Naive thymus-derived CD8-positive, alpha-beta T cell (primary cell): Measurements from ENCODE around the gene IL1RL2. TPM values are rescaled to one million over a fixed set of nuclear protein-coding genes. Genes with fewer than 3 reads are reported as not detected.

Source experiments
- ATAC-seq, 2 donors: fragments of 150-1000 bp; cut with Tn5 transposase in 1 of 2; sonication (Bioruptor Pico), chemical (Tn5 transposase) in 1 of 2; 1 replicate in 1 of 2; 2 replicates in 1 of 2; pipeline ENCODE4 v1.10.0; 2021; ENCODE audit warnings: mild to moderate bottlenecking in 2 of 2, moderate library complexity in 2 of 2
- POLR2A ChIA-PET: fragments of 350-600 bp; sonication (Branson Sonifier 250); formaldehyde crosslinking; loops from one replicate; lab custom pipeline; 2021; ENCODE audit warnings: antibody characterized with exemption; lab: Charles Lee
- DNase-seq, 10 donors: peaks; one replicate each; pipeline versions ENCODE4 v3.0.0 to v3.0.0-alpha.2; 2020 to 2022
- H3K27ac Mint-ChIP-seq, 10 donors: one replicate each; pipeline ENCODE4 v1.8.0; 2020 to 2022; ENCODE audit warnings: mild to moderate bottlenecking in 10 of 10, mixed read lengths in 10 of 10, moderate library complexity in 4 of 10, inconsistent platforms in 1 of 10
- H3K27me3 Mint-ChIP-seq, 5 donors: one replicate each; pipeline ENCODE4 v1.8.0; 2021 to 2022; ENCODE audit warnings: mixed read lengths in 5 of 5
- H3K36me3 Mint-ChIP-seq, 3 donors: one replicate each; pipeline ENCODE4 v1.8.0; 2020 to 2022; ENCODE audit warnings: mixed read lengths in 3 of 3, mild to moderate bottlenecking in 2 of 3, inconsistent platforms in 1 of 3
- H3K4me1 Mint-ChIP-seq, 4 donors: one replicate each; pipeline ENCODE4 v1.8.0; 2021 to 2022; ENCODE audit warnings: mixed read lengths in 4 of 4
- H3K4me3 Mint-ChIP-seq, 10 donors: one replicate each; pipeline ENCODE4 v1.8.0; 2020 to 2022; ENCODE audit warnings: mild to moderate bottlenecking in 10 of 10, mixed read lengths in 10 of 10, moderate library complexity in 6 of 10, inconsistent platforms in 1 of 10
- H3K9me3 Mint-ChIP-seq, 9 donors: one replicate each; pipeline ENCODE4 v1.8.0; 2020 to 2022; ENCODE audit warnings: mixed read lengths in 9 of 9, mild to moderate bottlenecking in 3 of 9, inconsistent platforms in 1 of 9, moderate library complexity in 1 of 9
- polyA plus RNA-seq, 3 donors: library from polyadenylated mRNA; unstranded; fragments of 300-500 nt; fragmentation: Illumina TruSeq; gene quantifications; one replicate each; pipeline ENCODE4 v1.2.3, GENCODE V29; 2021
- total RNA-seq, 8 experiments: library from RNA in 2 of 8; stranded (reverse) in 2 of 8; gene quantifications; one replicate each; pipeline ENCODE4 v1.2.3 and lab custom pipeline; 2021 to 2026

The IL1RL2 gene
- total and polyA plus RNA-seq, 5 experiments from 2014 or later, result not detected

DNA sequence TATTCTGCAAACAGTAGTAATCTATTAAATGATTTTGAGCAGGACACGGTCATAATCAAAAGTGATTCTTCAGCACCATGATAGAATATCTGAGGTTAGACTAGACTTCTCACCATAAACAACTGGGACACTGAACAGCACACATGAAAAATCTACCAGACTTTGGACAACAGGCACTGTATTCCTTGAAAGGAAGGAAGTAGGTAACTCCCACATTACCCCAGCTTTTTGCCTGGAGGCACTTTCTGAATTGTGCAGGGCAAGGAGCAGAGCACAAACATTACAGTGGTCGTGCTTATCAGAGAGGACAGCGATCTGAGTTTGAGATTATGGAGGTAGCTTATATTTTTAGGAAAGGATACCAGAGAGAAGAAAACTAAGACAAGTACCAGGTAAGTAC is 99.2 kb downstream of the IL1RL2 start:
- Mint-ChIP-seq H3K4me1 (no peaks in the 10 kb centered on the region), H3K27ac (peak overlapping the region in 1 of 10 donors; percentile 53), H3K9me3 (no peaks in the 10 kb centered on the region), H3K36me3 (no peaks in the 10 kb centered on the region), H3K4me3 (no peak overlapping the region), H3K27me3 (peaks cover 0 to 7% (median 1%) of the 10 kb centered on the region in 5 donors)
- DNase-seq (no peak), ATAC-seq (no peak)
- POLR2A ChIA-PET, result no interaction called here

DNA sequence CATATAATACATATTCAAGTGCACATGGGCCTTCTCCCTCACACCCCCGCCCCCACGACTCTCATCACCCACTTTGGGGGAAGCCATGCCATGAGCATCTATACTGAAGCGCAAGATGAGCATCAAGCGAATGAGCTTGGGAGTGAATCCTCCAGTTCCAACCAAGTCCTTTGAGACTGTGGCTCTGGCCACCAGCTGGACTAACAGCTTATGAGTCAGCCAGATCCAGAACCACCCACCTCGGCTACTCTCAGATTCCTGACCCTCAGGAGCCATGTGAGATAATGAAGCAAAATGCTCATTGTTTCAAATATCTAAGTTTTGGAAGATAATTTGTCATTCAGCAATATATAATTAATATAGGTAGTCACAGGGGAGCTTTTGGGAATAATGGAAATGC is 102.3 kb downstream of the IL1RL2 start:
- Mint-ChIP-seq H3K4me1 (peaks cover 0 to 4% (median 2%) of the 10 kb centered on the region in 4 donors), H3K27ac (no peak overlapping the region), H3K27me3 (peaks cover 0 to 10% (median 3%) of the 10 kb centered on the region in 5 donors), H3K4me3 (no peak overlapping the region), H3K9me3 (no peaks in the 10 kb centered on the region), H3K36me3 (no peaks in the 10 kb centered on the region)
- DNase-seq (no peak), ATAC-seq (no peak)
- POLR2A ChIA-PET, result no interaction called here

Other genes with a start within 250 kb of the IL1RL2 start
- not detected for gene IL1R2, start 195.1 kb upstream of the IL1RL2 start, total RNA-seq
- gene IL1R2, start 195.1 kb upstream of the IL1RL2 start, polyA plus RNA-seq, result not detected
- under 1 TPM in 1 of 2 experiments, not detected in 1; 0.29 TPM for gene IL1R1, start 44.3 kb upstream of the IL1RL2 start, total RNA-seq
- gene IL1R1, start 44.3 kb upstream of the IL1RL2 start, polyA plus RNA-seq, result not detected
- not detected for gene IL1RL1, start 124.5 kb downstream of the IL1RL2 start, total RNA-seq
- not detected for gene IL1RL1, start 124.5 kb downstream of the IL1RL2 start, polyA plus RNA-seq
- gene IL18R1, start 168.8 kb downstream of the IL1RL2 start, total RNA-seq, result 1 to 10 TPM in 1 of 2 experiments, under 1 TPM in 1; 0.39 to 1.9 TPM
- gene IL18R1, start 168.8 kb downstream of the IL1RL2 start, polyA plus RNA-seq, result 1 to 10 TPM; 1.4 to 6.9 (median 2.0) TPM
- gene IL18RAP, start 236.1 kb downstream of the IL1RL2 start, total RNA-seq, result 1 to 10 TPM; 1.2 to 1.8 TPM
- 1 to 10 TPM in 1 of 3 donors, under 1 TPM in 1, not detected in 1; 0.14 to 2.1 TPM for gene IL18RAP, start 236.1 kb downstream of the IL1RL2 start, polyA plus RNA-seq